GM19043 (cell line): ENCODE measurements around the gene PEX11A.

Experiments used
- ATAC-seq: cut with Tn5 transposase; IDR thresholded peaks from one replicate; pipeline ENCODE4 v1.9.1; 2021; ENCODE audit warnings: low read depth; ENCODE audit not compliant: unreplicated experiment

PEX11A gene

GRCh38 chr15:89657686-89658200, 32.8 kb downstream of the PEX11A start:
- ATAC-seq, result no peak

- ATAC-seq, result no peak
These were observed 34.3 kb downstream of the PEX11A start for GRCh38 chr15:89656116-89656815.

- no peak for ATAC-seq
These were observed 35.4 kb downstream of the PEX11A start, which contains the start of gene KIF7 for GRCh38 chr15:89654847-89655805. KIF7 (minus strand) TSS chr15:89655467; CDS start chr15:89652930, 2,537 bp downstream.

DNA sequence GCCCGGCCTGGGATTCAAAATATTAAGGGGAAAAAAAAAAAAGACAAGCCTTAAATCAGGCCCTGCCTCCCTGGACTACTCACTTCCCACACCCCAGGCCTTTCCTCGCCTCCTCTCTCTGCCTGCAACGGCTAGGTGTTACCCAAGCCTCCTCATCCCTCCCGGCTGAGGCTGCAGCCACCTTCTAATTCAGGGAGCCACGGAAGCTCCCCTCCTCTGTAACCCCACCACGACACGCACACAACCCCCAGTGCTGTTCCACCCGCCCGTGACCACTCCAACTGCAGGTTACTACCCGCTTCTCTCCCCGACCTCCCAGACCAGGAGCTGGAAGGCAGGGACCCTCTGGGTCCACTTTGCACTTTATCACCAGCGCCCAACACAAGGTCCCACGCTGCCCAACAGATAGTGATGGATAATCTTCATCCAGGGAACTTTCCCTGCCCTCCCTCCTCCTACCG, 36.2 kb downstream of the PEX11A start:
- ATAC-seq, result no peak

DNA sequence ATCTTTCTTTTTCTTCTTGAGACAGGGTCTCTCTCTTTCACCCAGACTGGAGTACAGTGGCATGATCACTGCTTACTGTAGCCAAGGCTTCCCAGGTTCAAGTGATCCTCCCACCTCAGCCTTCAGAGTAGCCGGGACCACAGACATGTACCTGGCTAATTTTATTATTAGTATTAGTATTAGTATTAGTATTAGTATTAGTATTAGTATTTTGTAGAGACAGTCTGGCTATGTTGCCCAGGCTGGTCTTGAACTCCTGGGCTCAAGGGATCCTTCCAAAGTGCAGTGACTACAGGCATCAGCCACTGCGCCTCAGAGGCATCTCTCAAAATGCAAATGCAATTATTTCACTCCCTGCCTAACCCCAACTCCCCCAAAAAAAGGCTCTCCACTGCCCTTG, 37.0 kb downstream of the PEX11A start:
- no peak for ATAC-seq

GRCh38 chr15:89652666-89653065, 37.9 kb downstream of the PEX11A start:
- ATAC-seq, result no peak

DNA sequence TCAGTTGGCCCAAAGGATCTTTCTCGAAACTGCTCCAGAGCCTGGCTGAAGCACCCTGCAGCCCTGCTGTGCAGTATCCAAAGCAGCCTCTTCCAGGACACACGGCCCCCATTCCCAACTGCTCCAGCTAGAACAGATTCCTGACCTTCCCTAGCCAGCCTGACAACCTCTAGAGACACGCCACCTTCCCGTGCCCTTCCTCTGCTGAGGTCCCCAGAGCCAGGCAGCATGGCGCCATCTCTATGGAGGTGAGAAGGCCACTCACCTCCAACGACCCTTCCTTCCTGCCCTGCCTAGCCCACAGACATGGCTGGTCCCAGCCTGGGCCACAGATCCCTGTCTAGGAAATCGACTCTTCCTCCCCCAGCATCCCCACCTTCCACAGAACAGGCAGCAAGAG, 38.4 kb downstream of the PEX11A start:
- ATAC-seq, result no peak

DNA sequence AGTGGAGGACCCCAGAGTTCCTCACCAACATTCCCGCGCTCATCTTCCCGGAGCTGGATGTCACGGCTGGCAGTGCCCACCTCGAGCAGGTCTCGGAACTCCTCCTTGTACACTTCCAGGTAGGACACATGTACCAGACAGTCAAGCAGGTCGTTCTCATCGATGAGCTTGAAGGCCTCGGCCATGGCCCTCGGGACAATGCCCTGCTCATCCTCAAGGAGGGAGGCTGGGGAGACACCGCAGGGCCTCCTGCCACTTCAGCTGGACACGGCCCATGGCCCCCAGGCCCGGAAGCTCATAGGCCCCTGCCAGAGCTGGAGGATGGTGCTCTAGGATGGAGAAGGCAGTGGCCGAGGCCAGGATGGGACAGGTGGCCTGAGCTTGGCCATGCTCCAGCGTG, 40.8 kb downstream of the PEX11A start:
- no peak for ATAC-seq

DNA sequence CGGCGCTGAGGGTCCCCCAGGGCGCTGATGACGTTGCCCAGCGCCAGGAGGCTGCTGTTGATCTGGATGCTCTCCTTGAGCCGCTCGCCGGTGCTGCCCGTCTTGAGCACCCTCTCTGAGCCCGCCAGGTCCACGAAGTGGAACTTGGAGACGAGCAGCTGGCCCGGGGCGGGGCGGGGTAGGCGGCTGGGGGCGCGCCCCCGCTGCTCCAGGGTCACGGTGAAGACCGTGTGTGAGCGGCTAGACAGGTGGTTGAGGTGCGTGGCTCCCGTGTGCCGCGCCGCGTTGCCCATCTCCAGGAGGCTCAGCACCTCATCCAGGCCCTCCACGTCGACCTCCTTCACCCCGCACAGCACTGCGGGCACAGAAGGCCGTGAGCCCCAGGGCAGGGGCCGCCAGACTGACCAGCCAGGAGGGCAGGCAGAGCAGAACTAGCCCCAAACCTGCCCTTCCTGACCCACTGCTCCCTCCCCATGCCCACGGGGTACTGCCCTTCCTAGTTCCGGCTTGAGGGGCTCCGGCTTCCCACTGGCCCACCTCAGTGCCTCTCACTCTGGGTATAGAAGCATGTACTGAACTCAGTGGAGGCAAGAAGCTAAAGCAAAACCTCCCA, 41.4 kb downstream of the PEX11A start:
- no peak for ATAC-seq

- ATAC-seq, result no peak
These were observed 42.2 kb downstream of the PEX11A start for GRCh38 chr15:89648106-89649012.

DNA sequence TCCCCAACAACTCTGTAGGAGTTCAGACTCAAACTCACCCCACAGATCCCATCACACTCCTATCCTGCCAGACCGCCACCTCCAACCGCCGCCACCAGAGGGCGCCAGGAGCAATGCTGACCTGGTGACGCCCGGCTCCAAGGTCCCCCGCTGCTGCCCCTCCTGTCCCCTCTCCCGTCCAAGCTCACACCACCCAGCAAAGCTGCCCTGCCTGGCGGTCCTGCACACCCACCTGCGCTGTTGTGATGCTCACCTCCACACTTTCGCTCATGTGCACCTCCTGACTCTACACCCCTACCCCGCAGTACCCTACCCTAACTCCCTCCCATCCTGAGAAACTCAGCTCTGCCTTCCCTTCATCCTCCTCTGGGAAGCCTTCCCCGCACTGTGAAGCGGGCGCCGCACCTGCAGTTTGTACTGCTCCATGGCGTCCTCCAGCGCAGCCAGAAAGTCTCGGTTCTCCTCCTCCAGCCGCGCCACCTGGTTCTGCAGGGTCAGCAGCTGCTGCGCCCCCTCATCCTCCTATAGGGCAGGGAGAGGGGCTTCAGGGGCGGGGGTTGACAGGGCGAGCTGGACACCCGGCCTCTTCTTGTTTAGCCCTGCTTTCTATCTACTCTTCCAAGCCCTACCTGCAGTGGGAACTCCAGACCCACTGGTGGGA, 43.2 kb downstream of the PEX11A start:
- no peak for ATAC-seq

- no peak for ATAC-seq
These were observed 44.0 kb downstream of the PEX11A start for GRCh38 chr15:89646416-89647141.

GRCh38 chr15:89645680-89646079, 44.9 kb downstream of the PEX11A start:
- ATAC-seq, result no peak

DNA sequence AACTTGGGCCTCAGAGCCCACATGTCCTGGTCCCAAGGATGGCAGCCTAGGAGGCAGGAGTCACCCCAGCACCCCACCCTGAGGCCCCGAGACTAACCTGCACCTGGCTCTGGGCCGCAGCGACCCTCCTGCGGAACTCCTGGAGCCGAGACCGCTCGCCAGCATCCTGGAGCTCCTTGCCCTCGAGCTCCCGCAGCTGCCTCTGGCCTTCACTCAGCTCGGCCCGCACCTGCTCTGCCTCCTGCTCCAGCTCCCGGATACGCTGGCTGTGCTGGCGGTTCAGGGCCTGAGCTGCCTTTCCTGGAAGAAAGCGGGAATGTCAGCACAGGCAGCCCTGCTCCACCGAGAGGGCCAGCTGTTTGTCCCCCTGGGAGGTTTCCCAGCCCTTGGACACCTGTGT, 48.4 kb downstream of the PEX11A start:
- ATAC-seq, result no peak

GRCh38 chr15:89641053-89641452, 49.5 kb downstream of the PEX11A start:
- ATAC-seq, result no peak

DNA sequence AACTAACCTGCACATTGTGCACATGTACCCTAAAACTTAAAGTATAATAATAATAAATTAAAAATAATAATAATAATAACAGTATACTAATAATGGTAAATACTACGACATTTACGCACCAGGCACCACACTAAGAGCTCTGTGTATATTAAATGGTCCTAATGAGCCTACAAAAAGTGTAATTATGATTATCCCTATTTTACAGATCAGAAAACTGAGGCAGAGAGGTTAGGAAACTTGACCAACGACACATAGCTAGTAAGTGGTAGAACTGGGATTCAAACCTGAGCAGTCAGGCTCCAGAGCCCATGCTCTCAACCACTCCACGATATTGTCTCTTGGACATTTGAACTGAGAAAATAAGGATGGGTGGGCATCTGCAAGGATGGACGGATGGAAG, 50.3 kb downstream of the PEX11A start:
- no peak for ATAC-seq

GRCh38 chr15:89633585-89633984, 57.0 kb downstream of the PEX11A start:
- ATAC-seq, result no peak

DNA sequence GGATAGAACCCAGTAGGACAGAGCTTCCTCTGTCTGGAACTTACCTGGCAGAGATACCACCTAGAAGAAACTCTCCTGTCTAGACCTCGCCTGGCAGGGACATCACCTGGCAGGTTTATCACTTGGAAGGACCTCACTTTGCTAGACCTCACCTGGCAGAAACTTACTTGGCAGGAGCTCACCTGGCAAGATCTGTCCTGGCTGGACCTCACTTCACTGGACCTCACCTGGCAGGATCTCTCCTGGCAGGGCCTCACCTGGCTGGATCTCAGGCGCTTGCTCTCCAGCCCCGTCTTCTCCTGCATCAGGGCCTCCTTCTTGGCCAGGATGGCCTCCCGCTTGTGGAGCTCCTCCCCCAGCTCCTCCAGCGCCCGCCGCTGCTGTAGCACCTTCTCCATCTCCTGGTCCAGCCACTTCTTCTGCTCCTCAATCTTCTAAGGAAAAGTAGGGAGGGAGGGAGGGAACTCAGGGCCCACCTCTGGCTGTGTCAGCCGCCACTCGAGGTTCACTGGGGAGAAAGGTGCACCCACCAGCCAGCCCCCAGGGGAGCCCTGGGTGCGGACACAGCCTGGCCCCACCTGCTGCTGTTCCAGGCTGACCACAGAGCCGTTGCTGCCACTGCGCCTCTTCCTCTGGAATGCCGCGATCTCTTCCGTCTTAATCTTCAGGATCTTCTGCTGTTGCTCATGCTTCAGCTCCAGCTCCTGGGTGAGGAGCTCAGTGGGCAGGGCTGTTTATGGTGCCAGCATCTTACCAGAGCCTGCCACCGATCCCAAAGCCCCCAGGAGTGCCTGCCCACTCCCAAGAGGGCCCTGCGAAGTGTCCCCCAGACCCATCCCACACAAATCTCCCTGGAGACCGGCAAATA, 57.8 kb downstream of the PEX11A start:
- no peak for ATAC-seq
